Type B pancreatic cell (in vitro differentiated cells): ENCODE data around the gene AOPEP. TPM values are rescaled to one million over a fixed set of nuclear protein-coding genes. Genes with fewer than 3 reads are reported as not detected.

ENCODE experiments used
- DNase-seq: peaks from one replicate; pipeline ENCODE4 v3.0.0; 2021; ENCODE audit warnings: mixed read lengths; ENCODE audit not compliant: unreplicated experiment; ENCODE audit errors: extremely low spot score
- H3K27ac Mint-ChIP-seq: 2 replicates; pipeline ENCODE4 v1.8.0; 2021; ENCODE audit warnings: mild to moderate bottlenecking, mixed read lengths
- H3K27me3 Mint-ChIP-seq: 2 replicates; pipeline ENCODE4 v1.8.0; 2021; ENCODE audit warnings: mixed read lengths
- H3K36me3 Mint-ChIP-seq: 2 replicates; pipeline ENCODE4 v1.8.0; 2021; ENCODE audit warnings: mixed read lengths
- H3K4me1 Mint-ChIP-seq: one replicate; pipeline ENCODE4 v1.8.0; 2021; ENCODE audit warnings: mixed read lengths; ENCODE audit not compliant: unreplicated experiment
- H3K4me3 Mint-ChIP-seq: 2 replicates; pipeline ENCODE4 v1.8.0; 2021; ENCODE audit warnings: mild to moderate bottlenecking, mixed read lengths
- H3K9me3 Mint-ChIP-seq: 2 replicates; pipeline ENCODE4 v1.8.0; 2021; ENCODE audit warnings: mixed read lengths
- CTCF ChIP-seq: fragments of 200-600 bp; sonication (generic); conservative IDR thresholded peaks from 2 replicates; pipeline ENCODE4 v1.5.0; 2021; ENCODE audit warnings: antibody characterized with exemption, mild to moderate bottlenecking
- total RNA-seq: library from RNA; stranded (reverse); gene quantifications from 2 replicates; pipeline ENCODE4 v1.2.1, GENCODE V29; 2021; ENCODE audit warnings: low replicate concordance

The AOPEP gene
- total RNA-seq, 1 donor from 2014 or later = 89.3 TPM

GRCh38 chr9:94799578-94800264 lies 73.2 kb downstream of the AOPEP start:
- Mint-ChIP-seq H3K9me3 (no peaks in the 10 kb centered on the region), H3K27me3 (no peaks in the 10 kb centered on the region), H3K4me1 (peaks cover 61% of the 10 kb centered on the region), H3K27ac (peak overlapping the region; percentile 73), H3K4me3 (no peak overlapping the region), H3K36me3 (peaks cover 34% of the 10 kb centered on the region)
- TF ChIP-seq CTCF = no peak
- no peak for DNase-seq

DNA sequence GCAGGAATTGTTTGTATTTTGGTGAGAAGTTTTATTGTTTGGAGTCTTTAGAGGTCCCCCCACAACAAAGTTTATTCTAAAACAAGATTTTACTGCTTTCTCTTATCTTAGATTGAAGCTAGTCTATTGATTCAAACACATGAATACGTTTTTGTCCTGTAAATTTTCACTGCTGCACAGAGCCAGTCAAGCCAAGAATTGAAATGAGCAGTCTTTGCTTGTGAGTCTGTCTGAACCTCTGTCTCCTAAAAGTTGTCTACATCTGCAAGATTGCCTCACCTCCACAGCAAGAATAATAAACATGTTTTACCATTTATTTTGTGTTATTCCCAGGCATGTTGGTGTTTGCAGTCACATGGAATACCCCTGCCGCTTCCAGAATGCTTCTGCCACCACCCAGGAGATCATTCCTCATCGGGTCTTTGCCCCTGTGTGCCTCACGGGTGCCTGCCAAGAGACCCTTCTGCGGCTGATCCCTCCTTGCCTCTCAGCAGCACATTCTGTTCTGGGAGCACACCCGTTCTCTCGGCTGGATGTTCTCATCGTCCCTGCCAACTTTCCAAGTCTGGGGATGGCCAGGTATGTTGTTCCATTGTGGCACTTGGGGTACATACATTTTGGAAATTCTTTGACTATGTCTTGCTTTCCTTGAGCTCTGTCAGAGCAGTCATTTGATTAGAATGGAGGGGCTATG lies 74.1 kb downstream of the AOPEP start:
- no peak for TF ChIP-seq CTCF
- peaks cover 32% of the 10 kb centered on the region for H3K36me3 Mint-ChIP-seq
- H3K4me3 Mint-ChIP-seq = no peak overlapping the region
- H3K27me3 Mint-ChIP-seq = no peaks in the 10 kb centered on the region
- no peaks in the 10 kb centered on the region for H3K9me3 Mint-ChIP-seq
- H3K27ac Mint-ChIP-seq = peak overlapping the region; percentile 73
- DNase-seq = no peak
- peaks cover 66% of the 10 kb centered on the region for H3K4me1 Mint-ChIP-seq

DNA sequence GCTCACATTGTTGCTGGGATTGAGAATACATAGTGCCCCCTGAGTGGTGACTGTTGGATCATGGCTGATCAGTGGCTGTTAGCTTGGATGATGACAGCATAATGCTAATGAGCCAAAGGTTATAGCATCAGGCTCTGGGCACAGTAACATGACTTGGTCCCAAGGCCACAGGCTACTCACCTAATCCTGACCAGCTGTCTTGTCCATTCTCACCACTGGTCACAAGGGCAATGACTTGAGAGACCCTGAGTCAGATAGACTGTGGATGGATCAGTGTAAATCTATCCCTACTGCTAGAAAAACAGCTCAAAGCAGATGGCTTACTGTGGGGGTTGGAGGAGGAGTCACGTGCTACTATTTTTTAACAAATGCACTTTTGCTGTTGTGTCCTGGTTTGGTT lies 74.7 kb downstream of the AOPEP start:
- DNase-seq = no peak
- no peak for TF ChIP-seq CTCF

GRCh38 chr9:94801681-94802080 lies 75.2 kb downstream of the AOPEP start:
- Mint-ChIP-seq H3K36me3 (peaks cover 30% of the 10 kb centered on the region), H3K4me1 (peaks cover 69% of the 10 kb centered on the region), H3K27ac (peak overlapping the region; percentile 55), H3K4me3 (no peak overlapping the region), H3K27me3 (no peaks in the 10 kb centered on the region), H3K9me3 (no peaks in the 10 kb centered on the region)
- TF ChIP-seq CTCF = no peak
- DNase-seq = no peak

More for the DNA sequence above, 74.7 kb downstream of the AOPEP start:
- Mint-ChIP-seq H3K27ac (no peak overlapping the region), H3K9me3 (no peaks in the 10 kb centered on the region), H3K4me3 (no peak overlapping the region), H3K36me3 (peaks cover 34% of the 10 kb centered on the region), H3K4me1 (peaks cover 69% of the 10 kb centered on the region), H3K27me3 (no peaks in the 10 kb centered on the region)

- DNase-seq = no peak
- H3K4me1 Mint-ChIP-seq = peaks cover 68% of the 10 kb centered on the region
- no peaks in the 10 kb centered on the region for H3K27me3 Mint-ChIP-seq
- H3K9me3 Mint-ChIP-seq = no peaks in the 10 kb centered on the region
- H3K27ac Mint-ChIP-seq = peak overlapping the region; percentile 55
- no peak overlapping the region for H3K4me3 Mint-ChIP-seq
- TF ChIP-seq CTCF = no peak
- H3K36me3 Mint-ChIP-seq = peaks cover 28% of the 10 kb centered on the region
These were observed 75.8 kb downstream of the AOPEP start for GRCh38 chr9:94802251-94802650.
